NT2/D1 (cell line): ENCODE data around the gene KRTAP19-2.

ENCODE experiments used
- SUZ12 ChIP-seq: IDR thresholded peaks from 2 replicates; pipeline ENCODE4 v1.6.1; 2011; ENCODE audit not compliant: insufficient read length, insufficient read depth; ENCODE audit errors: extremely low read depth
- YY1 ChIP-seq: IDR thresholded peaks from 2 replicates; pipeline ENCODE4 v1.6.1; 2011; ENCODE audit not compliant: insufficient read length, insufficient read depth
- ZNF274 ChIP-seq: IDR thresholded peaks from 2 replicates; pipeline ENCODE4 v1.6.1; 2011; ENCODE audit warnings: mild to moderate bottlenecking, low read depth, low read length

- TF ChIP-seq YY1 (no peak), SUZ12 (no peak), ZNF274 (no peak)
Observed at GRCh38 chr21:30482130-30482529, 5.1 kb downstream of the KRTAP19-2 start.
